ENCODE results near the gene SFTPB.

GRCh38 chr2:85611217-85611704 is 56.7 kb downstream of the SFTPB start:
- TF ChIP-seq, protein P1, sequence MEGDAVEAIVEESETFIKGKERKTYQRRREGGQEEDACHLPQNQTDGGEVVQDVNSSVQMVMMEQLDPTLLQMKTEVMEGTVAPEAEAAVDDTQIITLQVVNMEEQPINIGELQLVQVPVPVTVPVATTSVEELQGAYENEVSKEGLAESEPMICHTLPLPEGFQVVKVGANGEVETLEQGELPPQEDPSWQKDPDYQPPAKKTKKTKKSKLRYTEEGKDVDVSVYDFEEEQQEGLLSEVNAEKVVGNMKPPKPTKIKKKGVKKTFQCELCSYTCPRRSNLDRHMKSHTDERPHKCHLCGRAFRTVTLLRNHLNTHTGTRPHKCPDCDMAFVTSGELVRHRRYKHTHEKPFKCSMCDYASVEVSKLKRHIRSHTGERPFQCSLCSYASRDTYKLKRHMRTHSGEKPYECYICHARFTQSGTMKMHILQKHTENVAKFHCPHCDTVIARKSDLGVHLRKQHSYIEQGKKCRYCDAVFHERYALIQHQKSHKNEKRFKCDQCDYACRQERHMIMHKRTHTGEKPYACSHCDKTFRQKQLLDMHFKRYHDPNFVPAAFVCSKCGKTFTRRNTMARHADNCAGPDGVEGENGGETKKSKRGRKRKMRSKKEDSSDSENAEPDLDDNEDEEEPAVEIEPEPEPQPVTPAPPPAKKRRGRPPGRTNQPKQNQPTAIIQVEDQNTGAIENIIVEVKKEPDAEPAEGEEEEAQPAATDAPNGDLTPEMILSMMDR (IDR thresholded peaks at IDR 0.05), result no peak
- TF ChIP-seq POLR2AphosphoS5 (IDR thresholded peaks at IDR 0.05), result no peak
